MCF 10A (cell line): ENCODE data around the gene NPC1. TPM values are rescaled to one million over a fixed set of nuclear protein-coding genes. Genes with fewer than 3 reads are reported as not detected.
A peak's percentile ranks its signal among the peaks of the same experiment; 100 is the strongest.
"Not testable (repeated sequence)": the region's sequence is repeated elsewhere in the genome, so short reads cannot be mapped to it uniquely, and the experiment has no call there.

Experiments
- BruUV-seq: library from RNA; stranded (reverse); fragments of 400-500 nt; replicated peaks from 2 replicates; lab custom pipeline; 2021; lab: Mats Ljungman, UMichigan
- CTCF ChIA-PET: fragments of 300-600 bp; sonication (Branson Sonifier 250); formaldehyde crosslinking; extraction: SDS; loops from one replicate; lab custom pipeline; 2021; ENCODE audit warnings: antibody characterized with exemption, inconsistent platforms; lab: Yijun Ruan, JAX
- POLR2A ChIA-PET: fragments of 300-600, 350-650 bp; sonication (Branson Sonifier 250); formaldehyde crosslinking; extraction: SDS; loops from one replicate; lab custom pipeline; 2020; ENCODE audit warnings: antibody characterized with exemption, inconsistent platforms; lab: Yijun Ruan, JAX
- DNase-seq: peaks from one replicate; pipeline ENCODE4 v3.0.0-alpha.2; 2018; ENCODE audit not compliant: unreplicated experiment
- H3K27ac Mint-ChIP-seq: one replicate; pipeline ENCODE4 v1.8.0; 2022; ENCODE audit warnings: mild to moderate bottlenecking, low read depth, mixed read lengths; ENCODE audit not compliant: unreplicated experiment
- H3K27me3 Mint-ChIP-seq: one replicate; pipeline ENCODE4 v1.8.0; 2022; ENCODE audit warnings: mixed read lengths; ENCODE audit not compliant: insufficient read depth, unreplicated experiment
- H3K36me3 Mint-ChIP-seq: one replicate; pipeline ENCODE4 v1.8.0; 2022; ENCODE audit warnings: mild to moderate bottlenecking, moderate library complexity, mixed read lengths; ENCODE audit not compliant: insufficient read depth, unreplicated experiment
- H3K4me1 Mint-ChIP-seq: one replicate; pipeline ENCODE4 v1.8.0; 2022; ENCODE audit warnings: mixed read lengths; ENCODE audit not compliant: insufficient read depth, unreplicated experiment
- H3K4me3 Mint-ChIP-seq: one replicate; pipeline ENCODE4 v1.8.0; 2022; ENCODE audit warnings: mild to moderate bottlenecking, moderate library complexity, mixed read lengths; ENCODE audit not compliant: unreplicated experiment
- H3K9me3 Mint-ChIP-seq: one replicate; pipeline ENCODE4 v1.8.0; 2022; ENCODE audit warnings: mixed read lengths; ENCODE audit not compliant: unreplicated experiment
- CTCF ChIP-seq: fragments of 200-600 bp; IDR thresholded peaks from one replicate; pipeline ENCODE4 v1.8.0; 2022; ENCODE audit warnings: antibody characterized with exemption, mild to moderate bottlenecking; ENCODE audit not compliant: unreplicated experiment
- intact Hi-C: fragments of 100-400 bp; cut with micrococcal nuclease; formaldehyde crosslinking; loops from 2 replicates; pipeline ENCODE4 v1.14.1; 2022
- total RNA-seq: library from RNA; stranded (reverse); gene quantifications from 2 replicates; pipeline ENCODE4 v1.2.3, GENCODE V29; 2022

Gene NPC1
- total RNA-seq, 1 experiment from 2014 or later: 60.4 TPM

DNA sequence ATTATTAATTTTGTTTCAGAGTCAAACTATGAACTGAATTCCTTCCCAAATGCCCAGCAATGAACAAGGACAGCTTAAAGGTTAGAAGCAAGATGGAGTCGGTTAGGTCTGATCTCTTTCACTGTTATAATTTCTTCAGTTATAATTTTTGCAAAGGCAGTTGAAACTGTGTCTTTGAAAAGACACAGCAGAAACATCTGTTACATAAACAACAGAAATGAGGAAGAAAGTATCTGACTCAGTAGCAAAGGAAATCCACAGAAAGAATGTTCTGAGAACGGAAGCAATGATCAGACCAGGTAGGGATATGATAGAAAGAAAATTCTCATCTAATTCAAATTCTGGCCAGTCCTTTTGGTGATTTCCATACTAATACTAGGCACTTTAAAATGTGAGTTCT, 88.2 kb downstream of the NPC1 start:
- no peaks in the 10 kb centered on the region for H3K36me3 Mint-ChIP-seq
- TF ChIP-seq CTCF: no peak
- BruUV-seq: no TSS peak
- DNase-seq: no peak
- peaks cover 12% of the 10 kb centered on the region for H3K4me1 Mint-ChIP-seq
- ChIA-PET CTCF (interaction anchor here (0.5 to 1.7 kb wide), 16 partner anchors 10 to 871 kb away, joined by 3 to 12 read pairs (median 4); no protein-coding TSS in a partner anchor), POLR2A (interaction anchor here (1.2 to 1.8 kb wide), 4 partner anchors 15 to 206 kb away, joined by 3 to 6 read pairs (median 4); partner anchors contain the start of gene RIOK3)
- no peaks in the 10 kb centered on the region for H3K27me3 Mint-ChIP-seq
- H3K27ac Mint-ChIP-seq: no peak overlapping the region
- intact Hi-C loops: loop anchor here (2.0 kb wide), 1 partner anchor 315 kb away; no protein-coding TSS in a partner anchor
- no peaks in the 10 kb centered on the region for H3K9me3 Mint-ChIP-seq
- H3K4me3 Mint-ChIP-seq: no peak overlapping the region

GRCh38 chr18:23495723-23496440, 90.4 kb downstream of the NPC1 start:
- intact Hi-C loops: no loop called here
- no peaks in the 10 kb centered on the region for H3K27me3 Mint-ChIP-seq
- no TSS peak for BruUV-seq

GRCh38 chr18:23494992-23495391, 91.3 kb downstream of the NPC1 start:
- no peak overlapping the region for H3K4me3 Mint-ChIP-seq
- no peak overlapping the region for H3K27ac Mint-ChIP-seq
- TF ChIP-seq CTCF: no peak
- H3K36me3 Mint-ChIP-seq: no peaks in the 10 kb centered on the region
- intact Hi-C loops: no loop called here
- no TSS peak for BruUV-seq
- no peaks in the 10 kb centered on the region for H3K27me3 Mint-ChIP-seq
- peak; percentile 47 for DNase-seq
- CTCF ChIA-PET: interaction anchor here (0.9 kb wide), 1 partner anchor 21 kb away, joined by 3 read pairs; no protein-coding TSS in a partner anchor
- no peaks in the 10 kb centered on the region for H3K9me3 Mint-ChIP-seq
- peaks cover 6% of the 10 kb centered on the region for H3K4me1 Mint-ChIP-seq
- POLR2A ChIA-PET: interaction anchor here (0.9 to 2.1 kb wide), 4 partner anchors 8 to 42 kb away, joined by 3 to 6 read pairs (median 4); partner anchors contain the start of genes RIOK3 and RMC1

More at GRCh38 chr18:23495723-23496440, 90.4 kb downstream of the NPC1 start:
- Mint-ChIP-seq H3K4me1 (peaks cover 6% of the 10 kb centered on the region), H3K27ac (no peak overlapping the region), H3K9me3 (no peaks in the 10 kb centered on the region), H3K36me3 (no peaks in the 10 kb centered on the region), H3K4me3 (no peak overlapping the region)
- TF ChIP-seq CTCF: no peak
- DNase-seq: peak; percentile 12
- ChIA-PET CTCF (interaction anchor here (0.5 to 0.7 kb wide), 4 partner anchors 30 to 260 kb away, joined by 3 to 5 read pairs (median 4); no protein-coding TSS in a partner anchor), POLR2A (interaction anchor here (0.9 to 1.6 kb wide), 4 partner anchors 9 to 43 kb away, joined by 3 to 6 read pairs (median 4); partner anchors contain the start of gene RIOK3)

- intact Hi-C loops: no loop called here
- POLR2A ChIA-PET: interaction anchor here (0.9 to 2.1 kb wide), 3 partner anchors 10 to 39 kb away, joined by 3 to 5 read pairs (median 4); partner anchors contain the start of gene RMC1
- peaks cover 6% of the 10 kb centered on the region for H3K4me1 Mint-ChIP-seq
- H3K4me3 Mint-ChIP-seq: no peak overlapping the region
- H3K27ac Mint-ChIP-seq: no peak overlapping the region
- DNase-seq: no peak
- H3K36me3 Mint-ChIP-seq: no peaks in the 10 kb centered on the region
- H3K27me3 Mint-ChIP-seq: no peaks in the 10 kb centered on the region
- TF ChIP-seq CTCF: no peak
- CTCF ChIA-PET: interaction anchor here (1.3 kb wide), 1 partner anchor 11 kb away, joined by 3 read pairs; no protein-coding TSS in a partner anchor
- no peaks in the 10 kb centered on the region for H3K9me3 Mint-ChIP-seq
- no TSS peak for BruUV-seq
Observed at GRCh38 chr18:23493654-23494053, 92.7 kb downstream of the NPC1 start.

GRCh38 chr18:23489586-23489985, 96.7 kb downstream of the NPC1 start:
- H3K9me3 Mint-ChIP-seq, DNase-seq, H3K27me3 Mint-ChIP-seq, POLR2A ChIA-PET, H3K4me3 Mint-ChIP-seq, H3K36me3 Mint-ChIP-seq, H3K27ac Mint-ChIP-seq, intact Hi-C loops, BruUV-seq: not testable (repeated sequence)
- CTCF ChIA-PET: interaction anchor here (0.6 kb wide), 1 partner anchor 188 kb away, joined by 3 read pairs; no protein-coding TSS in a partner anchor
- peaks cover 17% of the 10 kb centered on the region for H3K4me1 Mint-ChIP-seq
